Activated CD4-positive, CD25-positive, alpha-beta regulatory T cell (primary cell): ENCODE data around the gene SLC8A2.
"Not testable (repeated sequence)": the region's sequence is repeated elsewhere in the genome, so short reads cannot be mapped to it uniquely, and the experiment has no call there.

Source experiments
- DNase-seq, 4 experiments: peaks; one replicate each; lab custom pipeline; 2025; lab: John Stamatoyannopoulos, UW

The SLC8A2 gene

GRCh38 chr19:47411696-47412095 is 60.0 kb downstream of the SLC8A2 start:
- DNase-seq: not testable (repeated sequence)

GRCh38 chr19:47411101-47411500 is 60.6 kb downstream of the SLC8A2 start:
- DNase-seq: no peak

- no peak for DNase-seq
These were observed 63.3 kb downstream of the SLC8A2 start for GRCh38 chr19:47408156-47408938.

- no peak for DNase-seq
These were observed 64.3 kb downstream of the SLC8A2 start for GRCh38 chr19:47407417-47407774.

- DNase-seq: no peak
These were observed 64.8 kb downstream of the SLC8A2 start for GRCh38 chr19:47406711-47407416.

GRCh38 chr19:47405854-47406417 is 65.8 kb downstream of the SLC8A2 start:
- DNase-seq: no peak

- DNase-seq: no peak
These were observed 66.5 kb downstream of the SLC8A2 start for GRCh38 chr19:47405197-47405550.

- DNase-seq: no peak
These were observed 67.1 kb downstream of the SLC8A2 start for GRCh38 chr19:47404334-47405196.

- no peak for DNase-seq
These were observed 69.2 kb downstream of the SLC8A2 start for GRCh38 chr19:47402504-47402903.

GRCh38 chr19:47398707-47399597 is 72.7 kb downstream of the SLC8A2 start:
- DNase-seq: no peak

- DNase-seq: peak; percentile 64 to 81 (median 72)
These were observed 80.0 kb downstream of the SLC8A2 start for GRCh38 chr19:47391510-47392223.

GRCh38 chr19:47390533-47391488 is 80.9 kb downstream of the SLC8A2 start:
- no peak for DNase-seq

- no peak for DNase-seq
These were observed 82.5 kb downstream of the SLC8A2 start for GRCh38 chr19:47389150-47389556.

- DNase-seq: not testable (repeated sequence)
These were observed 83.0 kb downstream of the SLC8A2 start for GRCh38 chr19:47388721-47389120.

GRCh38 chr19:47387623-47388022 is 84.1 kb downstream of the SLC8A2 start:
- not testable (repeated sequence) for DNase-seq

- DNase-seq: not testable (repeated sequence)
These were observed 85.1 kb downstream of the SLC8A2 start for GRCh38 chr19:47386582-47386981.

GRCh38 chr19:47384533-47384932 is 87.2 kb downstream of the SLC8A2 start:
- DNase-seq: not testable (repeated sequence)

- not testable (repeated sequence) for DNase-seq
These were observed 87.8 kb downstream of the SLC8A2 start for GRCh38 chr19:47383890-47384289.

GRCh38 chr19:47381653-47382279 is 89.9 kb downstream of the SLC8A2 start:
- no peak for DNase-seq
